ENCODE measurements around the gene RNF128. TPM values are rescaled to one million over a fixed set of nuclear protein-coding genes. Genes with fewer than 3 reads are reported as not detected.
A peak's percentile ranks its signal among the peaks of the same experiment; 100 is the strongest.
"Not testable (repeated sequence)": the region's sequence is repeated elsewhere in the genome, so short reads cannot be mapped to it uniquely, and the experiment has no call there.

RNF128 gene
- total RNA-seq, 1 donor from 2014 or later, result not detected

GRCh38 chrX:106716463-106716862 is 10.0 kb upstream of the RNF128 start:
- intact Hi-C loops (cut with micrococcal nuclease), result no loop called here
- H3K27ac Mint-ChIP-seq, result no peak overlapping the region
- no peaks in the 10 kb centered on the region for H3K27me3 Mint-ChIP-seq (ENCODE audit: insufficient read depth)
- H3K4me3 Mint-ChIP-seq, result no peak overlapping the region
- no peaks in the 10 kb centered on the region for H3K9me3 Mint-ChIP-seq
- no peaks in the 10 kb centered on the region for H3K36me3 Mint-ChIP-seq (ENCODE audit: low read depth)
- H3K4me1 Mint-ChIP-seq (ENCODE audit: low read depth), result no peaks in the 10 kb centered on the region
- DNase-seq (ENCODE audit: low spot score), result no peak

- Mint-ChIP-seq H3K4me1 (ENCODE audit: low read depth) (no peaks in the 10 kb centered on the region), H3K27ac (no peak overlapping the region), H3K4me3 (no peak overlapping the region), H3K27me3 (ENCODE audit: insufficient read depth) (no peaks in the 10 kb centered on the region), H3K9me3 (no peaks in the 10 kb centered on the region), H3K36me3 (ENCODE audit: low read depth) (no peaks in the 10 kb centered on the region)
- no peak for DNase-seq (ENCODE audit: low spot score)
- intact Hi-C loops (cut with micrococcal nuclease), result no loop called here
These were observed 7.8 kb upstream of the RNF128 start for GRCh38 chrX:106718709-106719108.

- intact Hi-C loops (cut with micrococcal nuclease), result loop anchor here (5.0 kb wide), 1 partner anchor 76 kb away; the partner anchor contains the start of gene TBC1D8B
- no peak for DNase-seq (ENCODE audit: low spot score)
- Mint-ChIP-seq H3K36me3 (ENCODE audit: low read depth) (no peaks in the 10 kb centered on the region), H3K4me1 (ENCODE audit: low read depth) (peaks cover 9% of the 10 kb centered on the region), H3K27ac (no peak overlapping the region), H3K27me3 (ENCODE audit: insufficient read depth) (peaks cover 19% of the 10 kb centered on the region), H3K9me3 (no peaks in the 10 kb centered on the region), H3K4me3 (peak overlapping the region; percentile 60)
These were observed 570 bp upstream of the RNF128 start for GRCh38 chrX:106725931-106726330.

GRCh38 chrX:106728337-106728736 is 1.8 kb downstream of the RNF128 start:
- Mint-ChIP-seq H3K27me3 (ENCODE audit: insufficient read depth) (peaks cover 19% of the 10 kb centered on the region), H3K4me1 (ENCODE audit: low read depth) (peaks cover 9% of the 10 kb centered on the region), H3K36me3 (ENCODE audit: low read depth) (no peaks in the 10 kb centered on the region), H3K27ac (no peak overlapping the region), H3K4me3 (no peak overlapping the region), H3K9me3 (no peaks in the 10 kb centered on the region)
- no peak for DNase-seq (ENCODE audit: low spot score)
- intact Hi-C loops (cut with micrococcal nuclease), result loop anchor here (5.0 kb wide), 1 partner anchor 74 kb away; the partner anchor contains the start of gene TBC1D8B

GRCh38 chrX:106730401-106730800 is 3.9 kb downstream of the RNF128 start:
- Mint-ChIP-seq H3K4me3 (no peak overlapping the region), H3K36me3 (ENCODE audit: low read depth) (no peaks in the 10 kb centered on the region), H3K27me3 (ENCODE audit: insufficient read depth) (peaks cover 19% of the 10 kb centered on the region), H3K9me3 (no peaks in the 10 kb centered on the region), H3K4me1 (ENCODE audit: low read depth) (peaks cover 9% of the 10 kb centered on the region), H3K27ac (no peak overlapping the region)
- DNase-seq (ENCODE audit: low spot score), result no peak
- intact Hi-C loops (cut with micrococcal nuclease), result no loop called here

- H3K4me3 Mint-ChIP-seq, result no peak overlapping the region
- DNase-seq (ENCODE audit: low spot score), result no peak
- no peaks in the 10 kb centered on the region for H3K36me3 Mint-ChIP-seq (ENCODE audit: low read depth)
- peaks cover 17% of the 10 kb centered on the region for H3K27me3 Mint-ChIP-seq (ENCODE audit: insufficient read depth)
- no peaks in the 10 kb centered on the region for H3K4me1 Mint-ChIP-seq (ENCODE audit: low read depth)
- H3K27ac Mint-ChIP-seq, result no peak overlapping the region
- intact Hi-C loops (cut with micrococcal nuclease), result no loop called here
- H3K9me3 Mint-ChIP-seq, result no peaks in the 10 kb centered on the region
These were observed 5.1 kb downstream of the RNF128 start for GRCh38 chrX:106731590-106731989.

GRCh38 chrX:106734827-106735226 is 8.3 kb downstream of the RNF128 start:
- Mint-ChIP-seq H3K4me3 (no peak overlapping the region), H3K27ac (no peak overlapping the region), H3K27me3 (ENCODE audit: insufficient read depth) (peaks cover 6% of the 10 kb centered on the region), H3K36me3 (ENCODE audit: low read depth) (no peaks in the 10 kb centered on the region), H3K9me3 (no peaks in the 10 kb centered on the region), H3K4me1 (ENCODE audit: low read depth) (no peaks in the 10 kb centered on the region)
- intact Hi-C loops (cut with micrococcal nuclease), result no loop called here
- DNase-seq (ENCODE audit: low spot score), result no peak

- H3K4me3 Mint-ChIP-seq, result no peak overlapping the region
- DNase-seq (ENCODE audit: low spot score), result no peak
- no peaks in the 10 kb centered on the region for H3K36me3 Mint-ChIP-seq (ENCODE audit: low read depth)
- no peaks in the 10 kb centered on the region for H3K4me1 Mint-ChIP-seq (ENCODE audit: low read depth)
- no peak overlapping the region for H3K27ac Mint-ChIP-seq
- no peaks in the 10 kb centered on the region for H3K9me3 Mint-ChIP-seq
- peaks cover 7% of the 10 kb centered on the region for H3K27me3 Mint-ChIP-seq (ENCODE audit: insufficient read depth)
- intact Hi-C loops (cut with micrococcal nuclease), result no loop called here
These were observed 13.8 kb downstream of the RNF128 start for GRCh38 chrX:106740193-106740780.

- H3K4me3 Mint-ChIP-seq, result no peak overlapping the region
- no peak overlapping the region for H3K27ac Mint-ChIP-seq
- peaks cover 2% of the 10 kb centered on the region for H3K27me3 Mint-ChIP-seq (ENCODE audit: insufficient read depth)
- no peak for DNase-seq (ENCODE audit: low spot score)
- no peaks in the 10 kb centered on the region for H3K9me3 Mint-ChIP-seq
- intact Hi-C loops (cut with micrococcal nuclease), result no loop called here
- no peaks in the 10 kb centered on the region for H3K36me3 Mint-ChIP-seq (ENCODE audit: low read depth)
- no peaks in the 10 kb centered on the region for H3K4me1 Mint-ChIP-seq (ENCODE audit: low read depth)
These were observed 15.7 kb downstream of the RNF128 start for GRCh38 chrX:106742193-106742592.

- Mint-ChIP-seq H3K4me3 (no peak overlapping the region), H3K4me1 (ENCODE audit: low read depth) (no peaks in the 10 kb centered on the region), H3K9me3 (no peaks in the 10 kb centered on the region), H3K36me3 (ENCODE audit: low read depth) (no peaks in the 10 kb centered on the region), H3K27me3 (ENCODE audit: insufficient read depth) (peaks cover 2% of the 10 kb centered on the region), H3K27ac (no peak overlapping the region)
- DNase-seq (ENCODE audit: low spot score), result no peak
- intact Hi-C loops (cut with micrococcal nuclease), result no loop called here
These were observed 16.3 kb downstream of the RNF128 start for GRCh38 chrX:106742805-106743204.

- Mint-ChIP-seq H3K27me3 (ENCODE audit: insufficient read depth) (peaks cover 4% of the 10 kb centered on the region), H3K36me3 (ENCODE audit: low read depth) (no peaks in the 10 kb centered on the region), H3K27ac (no peak overlapping the region), H3K4me1 (ENCODE audit: low read depth) (no peaks in the 10 kb centered on the region), H3K4me3 (no peak overlapping the region), H3K9me3 (peaks cover 3% of the 10 kb centered on the region)
- no peak for DNase-seq (ENCODE audit: low spot score)
- intact Hi-C loops (cut with micrococcal nuclease), result no loop called here
These were observed 21.9 kb downstream of the RNF128 start for GRCh38 chrX:106748377-106748776.

- Mint-ChIP-seq H3K9me3 (peaks cover 3% of the 10 kb centered on the region), H3K4me3 (no peak overlapping the region), H3K27ac (no peak overlapping the region), H3K27me3 (ENCODE audit: insufficient read depth) (peaks cover 2% of the 10 kb centered on the region), H3K4me1 (ENCODE audit: low read depth) (no peaks in the 10 kb centered on the region), H3K36me3 (ENCODE audit: low read depth) (no peaks in the 10 kb centered on the region)
- intact Hi-C loops (cut with micrococcal nuclease), result no loop called here
- no peak for DNase-seq (ENCODE audit: low spot score)
These were observed 24.9 kb downstream of the RNF128 start for GRCh38 chrX:106751407-106751806.

- Mint-ChIP-seq H3K27ac (no peak overlapping the region), H3K4me1 (ENCODE audit: low read depth) (no peaks in the 10 kb centered on the region), H3K4me3 (no peak overlapping the region), H3K9me3 (peaks cover 3% of the 10 kb centered on the region), H3K27me3 (ENCODE audit: insufficient read depth) (peaks cover 2% of the 10 kb centered on the region), H3K36me3 (ENCODE audit: low read depth) (no peaks in the 10 kb centered on the region)
- intact Hi-C loops (cut with micrococcal nuclease), result no loop called here
- DNase-seq (ENCODE audit: low spot score), result no peak
These were observed 25.7 kb downstream of the RNF128 start for GRCh38 chrX:106752101-106752678.

- intact Hi-C loops (cut with micrococcal nuclease); H3K36me3 Mint-ChIP-seq (ENCODE audit: low read depth); H3K27me3 Mint-ChIP-seq (ENCODE audit: insufficient read depth); H3K4me1 Mint-ChIP-seq (ENCODE audit: low read depth); H3K9me3 Mint-ChIP-seq; H3K4me3 Mint-ChIP-seq; DNase-seq (ENCODE audit: low spot score); H3K27ac Mint-ChIP-seq: not testable (repeated sequence)
These were observed 42.8 kb downstream of the RNF128 start for GRCh38 chrX:106769288-106769687.

All from activated T-helper 1 cell treated with anti-CD3 and anti-CD28 coated beads, Interleukin-12 subunit alpha, Interleukin-12 subunit beta, Interleukin-2, Interleukin-4 antibody, amounts not matched to agents 30 ng/mL and 10 ng/mL and 1 ng/mL, durations not matched to agents 14 hours and 24 hours and 36 hours (primary cell).